ENCODE results near the gene ODF2.
"Not testable (repeated sequence)": the region's sequence is repeated elsewhere in the genome, so short reads cannot be mapped to it uniquely, and the experiment has no call there.

The ODF2 gene

DNA sequence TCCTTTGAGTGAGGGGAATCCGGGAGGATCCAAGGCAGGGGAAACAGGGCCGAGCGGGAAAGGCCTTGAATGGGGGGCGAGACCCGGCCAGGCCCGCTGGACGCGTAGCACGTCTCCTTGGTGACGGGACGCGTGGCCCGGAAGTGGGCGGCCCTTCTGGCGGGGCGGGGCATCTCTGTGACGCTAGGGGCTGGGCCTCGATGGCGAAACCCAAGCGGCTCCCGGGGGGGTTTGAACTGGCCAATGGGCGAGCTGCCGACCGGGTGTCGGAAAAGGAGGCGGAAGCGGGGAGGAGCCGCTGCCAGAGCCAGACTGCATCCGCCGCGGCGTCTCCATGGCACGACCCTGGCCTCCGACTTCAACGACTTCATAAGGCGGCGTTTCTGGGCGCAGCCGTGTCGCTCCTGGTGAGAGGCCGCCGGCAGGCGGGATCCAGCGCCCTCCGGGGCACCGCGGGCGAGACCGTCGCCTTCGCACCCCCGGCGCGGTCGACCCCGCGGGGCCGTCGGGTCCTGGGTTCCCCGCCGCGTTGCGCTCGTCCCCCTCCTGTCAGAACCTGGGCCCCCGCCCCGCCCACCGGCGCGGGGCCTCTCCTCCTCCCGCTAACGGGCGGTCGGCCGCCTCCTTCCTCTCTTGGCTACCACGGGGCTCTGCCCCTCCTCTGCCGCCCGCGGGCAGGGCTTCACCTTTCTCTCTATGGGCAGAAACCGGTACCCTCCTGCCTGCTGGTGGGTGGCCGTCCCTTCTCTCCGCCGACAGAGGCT, at the start of gene ODF2:
Gene ODF2 (plus strand): TSS at position 158 of the 764 bp plus-strand sequence. CDS start 86 bp downstream, at position 244.
- DNase-seq = peak; percentile 96

DNA sequence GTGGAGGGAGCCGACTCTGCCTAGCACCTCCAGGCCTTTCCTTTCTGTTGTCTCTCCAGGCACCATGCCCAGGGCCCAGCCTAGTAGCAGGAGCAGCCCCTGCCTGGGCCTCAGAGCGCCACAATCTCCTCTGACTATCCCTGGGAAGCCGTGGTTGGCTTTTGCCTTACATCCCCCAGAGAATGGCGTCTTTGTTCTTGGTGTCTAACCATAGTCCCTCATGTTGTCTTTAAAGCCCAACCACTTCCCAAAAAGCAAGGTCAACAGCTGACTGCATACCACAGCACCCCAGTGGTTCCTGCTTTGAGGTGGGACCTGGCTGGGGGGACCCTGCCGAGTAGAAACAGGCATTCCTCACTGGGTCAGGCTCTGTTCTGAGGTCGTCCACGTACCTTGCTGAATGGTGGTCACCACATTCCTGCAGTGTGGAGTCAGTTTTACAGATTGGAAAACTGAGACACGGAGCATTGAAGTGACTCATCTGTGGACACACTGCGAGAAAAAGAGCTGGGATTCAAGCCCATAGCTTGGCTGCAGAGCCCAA, 48.9 kb upstream of the ODF2 start:
- DNase-seq = no peak

DNA sequence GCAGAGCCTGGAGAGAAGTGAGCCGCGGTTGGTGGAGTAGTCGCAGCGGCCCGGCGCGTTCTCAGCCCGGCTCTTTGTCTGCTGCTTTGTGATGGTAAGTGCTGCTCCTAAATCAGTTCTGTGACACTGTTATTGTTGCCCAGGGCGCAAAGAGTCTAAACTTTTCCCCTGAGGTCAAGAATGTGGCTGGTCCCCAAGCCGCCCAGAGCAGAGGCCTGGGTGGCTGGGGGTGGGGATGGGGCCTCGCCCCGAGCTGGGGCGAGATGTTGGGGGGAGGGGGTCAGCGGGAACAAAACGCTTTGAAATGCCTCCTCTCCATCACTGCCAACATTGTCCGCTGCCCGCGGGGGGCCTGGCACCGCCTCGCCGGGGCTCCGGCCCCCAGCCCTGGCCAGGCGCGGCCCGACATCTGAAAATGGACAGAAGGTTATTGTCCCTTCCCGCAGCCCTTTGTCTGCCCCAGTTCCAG, 46.8 kb upstream of the ODF2 start:
- DNase-seq = no peak

DNA sequence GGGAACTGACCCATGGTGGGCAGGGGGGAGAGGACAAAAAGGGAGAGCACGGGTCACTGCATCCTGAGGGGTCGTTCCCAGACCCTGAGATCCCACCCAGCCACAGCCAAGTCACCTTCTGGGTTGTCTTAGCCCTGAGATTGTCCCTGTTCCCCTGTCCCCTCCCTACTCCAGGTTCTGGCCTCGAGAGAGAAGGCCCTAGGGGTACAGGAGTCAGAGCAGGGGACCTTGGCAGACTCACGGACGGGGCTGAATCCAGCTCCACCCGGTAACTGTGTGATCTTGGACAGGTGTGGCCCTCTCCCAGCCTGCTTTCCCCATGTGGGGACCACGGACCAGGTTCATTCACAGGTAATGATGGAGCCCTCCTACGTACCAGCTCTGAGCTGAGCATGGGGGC, 46.4 kb upstream of the ODF2 start:
- DNase-seq = no peak

DNA sequence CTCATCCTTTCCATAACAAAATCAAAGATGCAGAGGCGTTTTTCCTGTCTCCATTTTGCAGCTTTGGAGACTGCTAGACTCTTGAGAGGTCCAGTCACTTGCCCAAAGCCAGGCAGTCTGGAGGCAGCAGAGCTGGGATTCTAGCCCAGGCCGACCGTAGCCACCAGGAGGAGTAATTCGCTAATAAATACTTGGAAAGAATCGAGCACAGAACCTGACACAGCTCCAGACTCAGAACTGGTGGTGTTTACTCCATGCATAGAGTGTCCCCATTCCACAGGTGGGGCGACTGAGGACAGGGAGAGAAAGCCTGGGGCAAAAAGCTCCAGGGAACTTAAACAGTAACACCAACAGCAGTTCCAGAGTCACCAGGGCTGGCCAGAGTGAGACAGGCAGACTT, 45.8 kb upstream of the ODF2 start:
- no peak for DNase-seq

DNA sequence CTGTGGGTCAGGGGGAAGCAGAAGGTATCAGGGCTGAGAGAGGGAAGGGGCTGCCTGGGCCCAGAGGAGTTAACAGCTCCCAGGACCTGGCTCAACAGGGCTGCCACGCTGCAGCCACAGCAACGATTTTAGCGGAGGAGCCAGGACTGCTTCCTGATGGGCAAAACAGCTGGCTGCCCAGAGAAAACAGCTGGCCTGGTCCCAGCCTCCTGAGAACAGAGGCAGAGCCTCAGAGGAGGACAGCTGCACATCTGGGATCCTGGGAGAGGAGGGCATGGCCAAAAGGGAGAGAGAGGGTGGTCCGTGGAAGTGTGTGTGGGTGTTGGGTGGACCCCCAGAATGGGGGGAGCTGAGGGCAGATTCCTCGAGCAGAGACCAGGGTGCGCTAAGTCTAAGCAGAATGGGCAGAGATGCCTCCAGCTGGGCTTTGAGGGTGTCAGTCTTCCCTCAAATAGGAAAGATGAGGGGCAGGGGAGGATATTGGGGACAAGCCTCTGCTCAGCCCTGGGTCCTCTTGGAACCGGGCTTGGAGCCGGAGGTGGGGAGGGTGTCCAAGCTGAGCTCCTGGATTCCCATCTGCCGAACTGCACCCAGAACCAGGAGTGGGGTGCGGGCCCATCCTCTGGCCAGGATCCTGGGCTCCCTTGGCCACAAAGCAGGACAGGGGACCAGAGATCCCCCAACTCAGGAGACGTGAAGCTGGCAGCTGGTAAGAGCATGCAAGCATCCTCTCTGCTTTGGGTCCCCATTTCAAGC, 44.3 kb upstream of the ODF2 start:
- DNase-seq = no peak

DNA sequence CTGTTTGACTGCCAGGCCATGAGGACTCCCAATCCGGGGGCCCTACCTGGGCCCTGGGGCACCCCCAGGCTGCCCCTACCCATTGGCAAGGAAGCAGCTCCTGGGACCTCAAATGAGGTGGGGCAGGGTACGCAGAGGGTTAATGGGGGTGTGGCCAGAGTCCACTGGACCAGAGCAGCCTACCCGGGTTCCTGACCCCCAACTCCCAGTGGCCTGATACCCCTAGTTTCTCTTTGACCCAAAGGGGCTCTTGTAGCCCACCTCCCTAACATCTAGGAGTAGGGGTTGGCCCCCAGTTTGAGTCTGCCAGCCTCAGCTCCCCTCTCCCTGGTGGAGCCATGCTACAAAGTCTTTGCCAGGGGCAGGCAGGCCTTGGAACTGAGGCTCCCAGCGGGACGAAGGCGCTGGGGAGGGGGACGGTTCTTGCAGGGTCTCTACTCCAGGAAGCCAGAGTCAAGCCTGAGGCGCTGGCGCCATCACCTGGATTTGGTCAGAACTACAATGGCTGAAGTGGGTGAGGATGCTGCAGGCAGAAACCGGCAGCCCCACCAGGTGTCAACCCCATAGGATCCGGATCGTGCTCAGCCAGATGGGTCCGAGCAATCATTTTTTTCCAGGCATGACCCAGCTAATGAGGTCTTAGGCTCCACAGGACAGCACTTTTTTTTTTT, 43.6 kb upstream of the ODF2 start:
- peak; percentile 74 for DNase-seq

DNA sequence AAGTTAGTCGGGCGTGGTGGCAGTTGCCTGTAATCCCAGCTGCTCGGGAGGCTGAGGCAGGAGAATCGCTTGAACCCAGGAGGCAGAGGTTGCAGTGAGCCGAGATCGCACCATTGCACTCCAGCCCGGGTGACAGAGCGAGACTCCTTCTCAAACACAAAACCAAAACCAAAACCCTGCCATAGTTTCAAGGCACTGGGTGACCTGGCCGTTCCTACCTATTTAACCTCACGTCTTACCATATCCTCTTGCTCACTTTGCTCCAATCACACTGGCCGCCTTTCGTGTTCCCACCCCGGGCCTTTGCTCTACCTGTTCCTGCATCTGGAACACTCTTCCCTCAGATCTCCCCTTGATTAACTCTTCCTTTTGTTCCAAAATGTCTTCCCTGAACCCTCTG, 42.1 kb upstream of the ODF2 start:
- not testable (repeated sequence) for DNase-seq

DNA sequence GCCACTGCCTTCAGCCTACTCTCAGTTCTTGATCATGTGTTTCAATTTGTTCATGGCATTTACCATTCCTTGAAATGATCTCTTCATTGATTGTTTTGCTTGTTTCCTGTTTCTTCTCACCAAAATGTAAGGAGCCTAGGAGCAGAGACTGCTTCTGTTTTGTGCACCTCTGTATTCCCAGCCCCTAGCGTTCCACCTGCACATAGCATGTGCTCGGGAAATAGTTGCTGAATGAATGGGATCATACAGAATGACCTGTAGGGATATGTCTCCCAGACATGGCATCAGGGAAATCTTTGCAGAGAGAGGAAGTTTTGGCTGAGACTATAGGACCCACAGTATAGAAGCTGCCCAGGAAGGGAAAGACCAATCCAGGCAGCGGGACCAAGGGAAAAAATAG, 41.3 kb upstream of the ODF2 start:
- DNase-seq = no peak

DNA sequence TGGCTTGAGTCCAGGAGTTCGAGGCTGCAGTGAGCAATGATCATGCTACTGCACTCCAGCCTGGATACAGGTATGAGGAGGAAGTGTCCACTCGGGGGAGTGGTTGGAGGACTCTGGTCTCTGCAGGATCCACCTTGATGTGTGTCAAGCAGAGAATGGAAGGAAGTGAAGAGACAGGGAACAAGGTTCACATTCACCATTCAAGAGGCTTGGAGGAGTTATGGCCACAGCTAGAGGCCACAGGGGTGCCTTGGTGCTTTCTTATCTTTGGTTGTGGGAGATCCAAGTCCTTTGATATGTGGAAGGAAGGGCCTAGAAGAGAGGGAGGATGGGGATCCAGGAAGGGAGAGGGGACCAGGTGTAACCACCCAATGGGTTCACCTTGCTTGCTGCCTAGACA, 40.5 kb upstream of the ODF2 start:
- DNase-seq = no peak

DNA sequence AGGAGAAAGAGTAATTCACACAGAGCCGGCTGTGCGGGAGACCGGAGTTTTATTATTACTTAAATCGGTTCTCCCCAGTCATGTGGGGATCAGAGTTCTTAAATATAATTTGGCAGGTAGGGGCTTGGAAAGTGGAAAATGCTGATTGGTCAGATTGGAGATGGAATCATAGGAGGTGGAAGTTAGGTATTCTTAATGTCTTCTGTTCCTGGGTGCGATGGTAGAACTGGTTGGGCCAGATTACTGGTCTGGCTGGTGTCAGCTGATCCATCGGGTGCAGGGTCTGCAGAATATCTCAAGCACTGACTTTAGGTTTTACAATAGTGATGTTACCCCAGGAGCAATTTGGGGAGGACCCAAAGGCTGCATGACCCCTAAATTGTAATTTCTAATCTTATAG, 39.8 kb upstream of the ODF2 start:
- no peak for DNase-seq

DNA sequence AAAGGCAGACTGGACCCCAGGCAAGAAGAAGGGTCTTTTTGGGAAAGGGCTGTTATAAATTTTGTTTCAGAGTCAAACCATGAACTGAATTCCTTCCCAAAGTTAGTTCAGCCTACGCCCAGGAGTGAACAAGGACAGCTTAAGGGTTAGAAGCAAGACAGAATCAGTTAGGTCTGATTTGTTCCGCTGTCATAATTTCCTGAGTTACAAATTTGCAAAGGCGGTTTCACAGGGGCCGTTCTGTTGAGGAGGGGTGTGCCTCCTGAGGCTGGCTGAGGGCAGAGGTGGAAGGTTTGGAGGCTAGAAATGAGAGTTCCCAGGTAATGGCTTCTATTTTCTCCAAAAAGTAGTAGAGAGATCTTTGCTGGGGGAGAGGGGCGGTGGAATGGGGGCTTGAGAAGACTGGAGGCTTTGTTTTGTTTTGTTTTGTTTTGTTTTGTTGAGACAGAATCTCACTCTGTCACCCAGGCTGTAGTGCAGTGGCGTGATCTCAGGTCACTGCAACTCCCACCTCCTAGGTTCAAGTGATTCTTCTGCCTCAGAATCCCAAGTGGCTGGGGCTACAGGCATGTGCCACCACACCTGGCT, 39.3 kb upstream of the ODF2 start:
- no peak for DNase-seq

DNA sequence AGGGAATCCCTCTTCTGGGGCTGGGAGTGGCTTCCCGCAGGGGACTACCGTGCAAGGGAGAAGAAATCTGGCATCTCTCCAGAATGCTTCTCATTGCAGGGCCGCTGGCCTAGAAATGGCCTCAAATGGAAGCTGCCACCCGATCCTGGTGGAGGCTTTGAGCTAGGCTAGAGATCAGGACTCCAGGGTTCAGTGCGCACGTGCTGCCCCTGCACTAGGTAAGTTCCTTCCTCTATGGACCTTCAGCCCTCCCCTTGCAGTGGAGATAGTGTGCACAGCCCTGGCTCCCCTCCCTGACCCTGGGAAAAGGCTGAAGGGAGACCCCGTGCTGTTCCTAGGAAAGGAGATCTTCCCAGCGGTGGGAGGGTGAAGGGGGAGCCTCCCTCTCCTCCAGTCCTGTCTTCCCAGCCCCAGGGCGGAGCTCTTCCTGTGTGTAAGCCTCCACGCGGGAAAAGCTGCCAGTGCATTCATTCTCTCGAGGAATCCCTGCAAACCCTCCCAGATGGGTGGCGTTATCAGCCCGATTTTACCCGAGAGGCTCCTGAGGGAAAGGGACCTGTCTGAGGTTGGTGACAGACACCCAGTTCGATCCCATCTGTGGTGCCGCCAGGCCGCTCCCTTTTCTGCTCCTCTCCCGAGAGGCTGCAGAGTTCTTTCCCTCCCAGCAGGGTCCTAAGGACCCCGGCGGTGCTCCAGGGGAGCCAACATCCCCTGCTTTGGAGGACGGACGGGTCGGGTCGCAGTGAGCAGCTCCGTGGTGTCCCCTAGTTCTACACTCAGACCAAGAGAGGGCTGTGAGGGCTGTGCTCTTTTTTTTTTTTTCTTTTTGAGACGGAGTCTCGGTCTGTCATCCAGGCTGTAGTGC, 36.5 kb upstream of the ODF2 start:
- no peak for DNase-seq

DNA sequence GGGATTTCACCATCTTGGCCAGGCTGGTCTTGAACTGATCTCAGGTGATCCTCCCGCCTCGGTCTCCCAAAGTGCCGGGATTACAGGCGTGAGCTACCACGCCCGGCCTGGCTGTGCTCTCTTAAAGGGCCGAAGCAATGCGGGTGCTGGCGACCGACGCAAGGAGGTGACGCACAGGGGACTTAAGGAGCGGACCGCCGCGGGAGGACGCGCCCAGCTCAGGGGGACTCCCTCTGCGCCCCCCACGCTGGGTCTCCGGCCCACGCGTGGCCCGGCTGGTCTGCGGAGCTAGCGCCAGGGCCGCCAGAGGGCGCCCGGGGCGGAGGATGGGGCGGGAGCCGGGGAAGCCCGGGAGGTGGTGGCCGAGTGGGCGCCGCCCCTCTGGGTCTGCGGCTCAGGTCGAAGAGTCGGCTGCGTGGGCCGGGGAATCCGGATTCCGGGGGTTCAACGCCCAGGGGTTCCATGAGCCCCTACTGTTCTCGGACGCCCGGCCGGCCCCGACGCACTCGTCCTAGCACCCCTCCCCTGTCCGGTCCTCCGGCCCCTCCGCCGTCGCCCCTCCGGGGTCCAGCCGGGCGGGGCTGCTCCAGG, 35.7 kb upstream of the ODF2 start:
- peak; percentile 33 for DNase-seq

DNA sequence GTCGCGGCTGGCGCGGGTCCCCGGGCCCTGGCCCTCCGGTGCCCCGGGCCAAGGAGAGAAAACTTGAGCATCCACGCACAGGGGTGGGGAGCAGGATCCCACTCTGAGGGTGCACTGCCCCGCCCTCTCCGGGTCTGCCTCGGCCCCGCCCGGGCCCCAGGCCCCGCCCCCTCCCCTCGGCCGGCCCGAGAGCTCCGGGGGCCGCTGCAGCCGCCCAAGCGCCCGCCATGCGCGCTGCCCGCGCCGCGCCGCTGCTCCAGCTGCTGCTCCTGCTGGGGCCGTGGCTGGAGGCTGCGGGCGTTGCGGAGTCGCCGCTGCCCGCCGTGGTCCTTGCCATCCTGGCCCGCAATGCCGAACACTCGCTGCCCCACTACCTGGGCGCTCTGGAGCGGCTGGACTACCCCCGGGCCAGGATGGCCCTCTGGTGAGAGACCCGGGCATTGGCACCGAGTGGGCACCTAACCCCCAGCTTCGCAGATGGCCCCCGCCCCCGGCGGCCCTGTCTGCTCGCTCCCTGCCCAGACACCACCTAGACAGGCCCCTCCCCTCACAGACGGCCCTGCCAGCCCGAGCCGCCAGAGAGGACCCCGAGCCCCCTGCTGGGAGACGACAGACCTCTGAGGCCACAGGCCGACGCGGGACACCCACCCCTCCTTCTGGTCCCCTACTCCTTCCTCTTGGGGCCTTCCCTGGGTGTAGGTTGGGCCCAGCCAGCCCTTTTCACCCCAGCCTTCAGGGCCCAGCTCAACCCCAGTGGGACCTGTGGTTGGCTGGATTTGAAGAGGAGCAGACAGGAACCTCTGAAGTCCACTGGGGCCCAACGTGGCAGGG, 34.9 kb upstream of the ODF2 start, which contains the start of gene CERCAM:
Gene CERCAM (plus strand): TSS at position 207 of the 831 bp plus-strand sequence. CDS start 21 bp downstream, at position 228.
- DNase-seq = no peak

DNA sequence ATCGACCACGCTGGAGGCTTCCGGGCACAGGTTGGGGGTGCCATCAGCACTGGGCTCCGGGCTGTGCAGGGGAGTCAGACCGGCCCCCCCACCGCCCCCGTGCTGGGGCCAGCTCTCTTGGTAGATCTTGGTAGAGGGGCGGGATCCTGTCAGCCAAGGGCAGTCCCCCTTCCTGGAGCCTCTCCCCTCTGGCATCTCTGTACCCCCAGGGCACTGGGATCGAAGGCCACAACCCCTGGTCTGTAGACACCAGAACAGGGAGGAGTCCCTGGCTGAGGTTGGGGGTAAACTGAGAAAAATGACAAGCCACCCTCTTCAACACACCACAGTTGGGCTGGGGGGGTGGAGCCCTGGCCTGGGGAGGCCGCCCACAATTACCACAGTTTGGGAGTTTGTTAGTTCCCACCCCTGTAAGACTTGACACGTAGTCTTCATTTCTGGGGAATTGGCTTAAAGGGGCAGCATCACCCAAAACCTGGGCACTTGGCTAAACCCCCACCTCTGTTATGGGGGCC, 34.3 kb upstream of the ODF2 start:
- DNase-seq = no peak

DNA sequence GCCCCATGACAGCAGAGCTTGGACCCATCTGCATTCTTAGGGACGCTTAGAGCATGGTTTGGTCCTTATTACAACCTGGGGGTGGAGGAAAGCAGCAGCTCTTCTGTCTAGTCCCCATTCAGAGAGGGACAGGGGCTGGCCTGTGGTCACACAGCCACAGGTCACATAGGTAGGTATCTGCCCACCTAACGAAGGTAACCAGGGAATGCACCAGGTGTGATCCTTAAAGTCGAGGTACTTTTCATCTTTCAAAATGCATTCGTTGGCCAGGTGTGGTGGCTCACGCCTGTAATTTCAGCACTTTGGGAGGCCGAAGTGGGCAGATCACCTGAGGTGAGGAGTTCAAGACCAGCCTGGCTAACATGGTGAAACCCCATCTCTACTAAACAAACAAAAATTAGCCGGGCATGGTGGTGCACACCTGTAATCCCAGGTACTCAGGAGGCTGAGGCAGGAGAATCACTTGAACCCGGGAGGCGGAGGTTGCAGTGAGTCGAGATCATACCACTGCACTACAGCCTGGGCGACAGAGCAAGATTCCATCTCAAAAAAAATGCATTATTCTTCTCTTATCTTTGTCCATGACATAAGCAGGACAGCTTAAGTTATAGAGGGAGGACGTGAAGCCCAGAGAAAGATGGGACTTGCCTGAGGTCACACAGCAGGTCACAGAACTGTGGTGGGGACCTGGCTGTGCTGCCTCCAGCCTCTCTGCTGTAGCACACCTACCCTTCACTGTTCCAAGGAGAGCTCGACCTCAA, 33.6 kb upstream of the ODF2 start:
- DNase-seq = not testable (repeated sequence)

DNA sequence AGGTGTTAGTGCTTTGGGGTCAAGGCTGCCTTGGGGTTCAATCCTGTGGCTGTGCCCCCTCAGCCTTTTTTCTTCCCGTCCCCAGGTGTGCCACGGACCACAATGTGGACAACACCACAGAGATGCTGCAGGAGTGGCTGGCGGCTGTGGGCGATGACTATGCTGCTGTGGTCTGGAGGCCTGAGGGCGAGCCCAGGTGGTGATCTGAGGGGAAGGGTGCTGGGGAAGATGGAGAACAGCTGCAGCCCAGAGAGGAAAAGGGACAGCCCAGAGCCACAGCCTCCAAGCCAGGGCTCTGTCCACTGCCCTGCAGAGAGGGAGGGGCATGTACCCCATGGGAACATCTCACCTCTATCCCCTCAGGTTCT, 33.0 kb upstream of the ODF2 start:
- no peak for DNase-seq

DNA sequence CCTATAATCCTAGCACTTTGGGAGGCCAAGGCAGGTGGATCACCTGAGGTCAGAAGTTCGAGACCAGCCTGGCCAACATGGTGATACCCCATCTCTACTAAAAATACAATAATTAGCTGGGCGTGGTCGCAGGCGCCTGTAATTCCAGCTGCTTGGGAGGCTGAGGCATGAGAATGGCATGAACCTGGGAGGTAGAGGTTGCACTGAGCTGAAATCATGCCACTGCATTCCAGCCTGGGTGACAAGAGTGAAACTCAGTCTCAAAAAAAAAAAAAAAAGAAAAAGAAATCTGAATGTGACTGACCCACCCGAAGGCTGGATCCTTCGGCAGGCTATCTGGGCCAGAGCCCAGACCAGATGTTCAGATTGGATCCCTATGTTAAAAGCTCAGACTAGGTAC, 32.5 kb upstream of the ODF2 start:
- not testable (repeated sequence) for DNase-seq
